Transverse colon (tissue), 4 donors: ENCODE data around the gene NFYC. TPM values are rescaled to one million over a fixed set of nuclear protein-coding genes. Genes with fewer than 3 reads are reported as not detected.

Experiments
- DNase-seq: peaks from one replicate; pipeline ENCODE4 v3.0.0-alpha.2; 2019
- H3K27ac ChIP-seq, 4 donors: fragments of 200-600 bp; sonication (generic); 2 replicates each; pipeline ENCODE4 v1.5.1; 2016 to 2018; ENCODE audit warnings: inconsistent platforms in 4 of 4
- H3K27me3 ChIP-seq: fragments of 200-600 bp; sonication (generic); 2 replicates; pipeline ENCODE4 v1.5.1; 2017; ENCODE audit warnings: inconsistent platforms
- H3K36me3 ChIP-seq, 4 donors: fragments of 200-600 bp; sonication (generic); 2 replicates each; pipeline ENCODE4 v1.5.1; 2017 to 2019; ENCODE audit warnings: inconsistent platforms in 4 of 4
- H3K4me1 ChIP-seq, 4 donors: fragments of 200-600 bp; sonication (generic); 2 replicates each; pipeline ENCODE4 v1.5.1; 2017 to 2020; ENCODE audit warnings: inconsistent platforms in 4 of 4
- H3K4me3 ChIP-seq, 4 donors: fragments of 200-600 bp; sonication (generic); 1 replicate in 1 of 4; 2 replicates in 3 of 4; pipeline versions ENCODE4 v1.5.1 to v1.6.1; 2017 to 2019; ENCODE audit warnings: inconsistent platforms in 4 of 4
- H3K9me3 ChIP-seq, 2 donors: fragments of 200-600 bp; sonication (generic); 2 replicates each; pipeline ENCODE4 v1.5.1; 2017 to 2019; ENCODE audit warnings: inconsistent platforms in 2 of 2
- EP300 ChIP-seq: sonication (generic); formaldehyde crosslinking; IDR thresholded peaks from one replicate; pipeline ENCODE4 v1.6.1; 2017; ENCODE audit warnings: antibody characterized with exemption, low read depth
- POLR2A ChIP-seq: fragments of 450-650 bp; IDR thresholded peaks from one replicate; pipeline ENCODE4 v1.6.1; 2016; ENCODE audit warnings: antibody characterized with exemption, mild to moderate bottlenecking, moderate library complexity
- POLR2AphosphoS5 ChIP-seq, 3 donors: sonication (generic); formaldehyde crosslinking; IDR thresholded peaks; one replicate each; pipeline ENCODE4 v1.6.1; 2016; ENCODE audit warnings: antibody characterized with exemption in 3 of 3
- WGBS, 2 donors: methylation state at CpG; one replicate each; pipeline ENCODE4 v1.1.5; 2018; ENCODE audit warnings: low coverage in 1 of 2; 5-methylcytosine and 5-hydroxymethylcytosine counted together
- in situ Hi-C, 4 donors: fragments of 200-750 bp; cut with MboI; loops; one replicate each; pipeline versions ENCODE4 v1.15.0 to v1.15.1; 2017; ENCODE audit warnings: low sequenced_read_pairs in 3 of 4, low pct_ligation_motif_present in 1 of 4, low pct_unique_long_range_greater_than_20kb in 1 of 4
- intact Hi-C: fragments of 100-400 bp; cut with DNase I; formaldehyde crosslinking; loops from one replicate; pipeline ENCODE4 v1.15.1; 2023; ENCODE audit warnings: low total_unique reads
- small RNA-seq, 4 donors: library from RNA; depleted of rRNA; stranded (forward); fragments of <200 nt; gene quantifications; one replicate each; pipeline ENCODE3, GENCODE V24; 2016
- total RNA-seq, 4 donors: library from RNA; depleted of rRNA; stranded (reverse); fragments of >200 nt; gene quantifications; one replicate each; pipeline ENCODE4 v1.1.0, GENCODE V29; 2016
- TF ChIP-seq, protein P1 (sequence below), 5 experiments: fragments of 200-600 bp in 3 of 5; fragments of 450-650 bp in 2 of 5; sonication (generic) in 3 of 5; IDR thresholded peaks; 1 replicate in 2 of 5; 2 replicates in 3 of 5; pipeline ENCODE4 v1.5.1; 2016 to 2017; ENCODE audit warnings: antibody characterized with exemption in 5 of 5, inconsistent platforms in 3 of 5, mild to moderate bottlenecking in 2 of 5, moderate library complexity in 1 of 5

The NFYC gene
- total RNA-seq, 4 donors from 2014 or later, result 34.4 to 101 (median 76.4) TPM

DNA sequence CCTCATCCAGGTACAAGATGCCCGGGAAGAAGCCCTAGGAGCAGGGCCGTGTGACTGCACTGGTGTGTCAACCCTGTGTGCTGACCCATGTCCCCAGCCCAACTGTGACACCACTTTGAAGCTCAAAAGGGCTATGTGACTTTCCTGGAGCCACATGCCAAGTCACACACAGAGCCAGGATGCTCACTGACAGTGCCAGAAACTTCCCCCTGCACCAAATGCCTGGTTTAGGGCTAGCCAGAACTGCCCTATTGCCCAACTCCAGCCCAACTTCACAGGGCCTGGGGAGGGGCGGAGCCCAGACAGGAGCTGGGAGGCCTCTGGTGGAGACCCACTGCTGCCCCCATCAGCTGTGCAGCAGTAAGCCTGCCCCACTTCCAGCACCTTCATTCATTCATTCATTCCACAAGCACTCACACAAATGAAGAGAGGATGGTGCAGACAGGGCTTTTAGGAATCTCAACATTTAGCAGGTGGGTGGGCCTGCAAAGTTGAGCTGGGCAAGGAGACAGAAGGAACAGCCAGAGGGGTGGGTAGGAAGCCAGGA is 128.8 kb downstream of the NFYC start:
- no peak for DNase-seq
- in situ Hi-C loops, result no loop called here
- Histone ChIP-seq H3K27ac (no peak overlapping the region), H3K4me1 (peaks cover 0 to 13% (median 7%) of the 10 kb centered on the region in 4 donors), H3K27me3 (no peaks in the 10 kb centered on the region), H3K36me3 (no peaks in the 10 kb centered on the region), H3K9me3 (no peaks in the 10 kb centered on the region), H3K4me3 (no peak overlapping the region)
- 93% methylated on average over 3 of the region's 3 CpGs; no CpG with 5 or more reads in 1 of the 2 donors for WGBS, 2 donors
- TF ChIP-seq POLR2AphosphoS5 (IDR thresholded peaks at IDR 0.05) (no peak), EP300 (no peak), POLR2A (no peak)
- TF ChIP-seq, protein P1, sequence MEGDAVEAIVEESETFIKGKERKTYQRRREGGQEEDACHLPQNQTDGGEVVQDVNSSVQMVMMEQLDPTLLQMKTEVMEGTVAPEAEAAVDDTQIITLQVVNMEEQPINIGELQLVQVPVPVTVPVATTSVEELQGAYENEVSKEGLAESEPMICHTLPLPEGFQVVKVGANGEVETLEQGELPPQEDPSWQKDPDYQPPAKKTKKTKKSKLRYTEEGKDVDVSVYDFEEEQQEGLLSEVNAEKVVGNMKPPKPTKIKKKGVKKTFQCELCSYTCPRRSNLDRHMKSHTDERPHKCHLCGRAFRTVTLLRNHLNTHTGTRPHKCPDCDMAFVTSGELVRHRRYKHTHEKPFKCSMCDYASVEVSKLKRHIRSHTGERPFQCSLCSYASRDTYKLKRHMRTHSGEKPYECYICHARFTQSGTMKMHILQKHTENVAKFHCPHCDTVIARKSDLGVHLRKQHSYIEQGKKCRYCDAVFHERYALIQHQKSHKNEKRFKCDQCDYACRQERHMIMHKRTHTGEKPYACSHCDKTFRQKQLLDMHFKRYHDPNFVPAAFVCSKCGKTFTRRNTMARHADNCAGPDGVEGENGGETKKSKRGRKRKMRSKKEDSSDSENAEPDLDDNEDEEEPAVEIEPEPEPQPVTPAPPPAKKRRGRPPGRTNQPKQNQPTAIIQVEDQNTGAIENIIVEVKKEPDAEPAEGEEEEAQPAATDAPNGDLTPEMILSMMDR (IDR thresholded peaks at IDR 0.05), result no peak
- intact Hi-C loops, result no loop called here

Small RNAs within 50 kb of the gene (small RNA-seq; reads per million reads assigned to genes)
- gene MIR30C1 (11.9 to 18.7 (median 12.5) reads per million in 4 donors), gene MIR30E (426 to 2,338 (median 1,501) reads per million in 4 donors), gene RN7SL326P (0 to 0.12 (median 0) reads per million in 4 donors)

Other genes starting within 250 kb of the NFYC start
- 1 to 10 TPM in 1 of 4 donors, under 1 TPM in 1, not detected in 2; 0.68 to 1.9 TPM for gene ZFP69B, start 241.2 kb upstream of the NFYC start, total RNA-seq
- 10 to 100 TPM in 1 of 4 donors, 1 to 10 TPM in 2, not detected in 1; 2.2 to 64.7 (median 2.7) TPM for gene ZFP69, start 214.4 kb upstream of the NFYC start, total RNA-seq
- 10 to 100 TPM in 1 of 4 donors, 1 to 10 TPM in 2, under 1 TPM in 1; 0.40 to 16.8 (median 6.5) TPM for gene EXO5, start 182.9 kb upstream of the NFYC start, total RNA-seq
- 1 to 10 TPM in 3 of 4 donors, not detected in 1; 5.4 to 7.1 (median 6.7) TPM for gene ZNF684, start 160.1 kb upstream of the NFYC start, total RNA-seq
- gene RIMS3, start 26.0 kb upstream of the NFYC start, total RNA-seq, result 10 to 100 TPM in 1 of 4 donors, 1 to 10 TPM in 3; 1.9 to 14.7 (median 5.4) TPM
- 10 to 100 TPM in 1 of 4 donors, 1 to 10 TPM in 3; 3.1 to 33.7 (median 3.6) TPM for gene KCNQ4, start 92.1 kb downstream of the NFYC start, total RNA-seq
- 10 to 100 TPM in 3 of 4 donors, 1 to 10 TPM in 1; 7.6 to 30.1 (median 16.5) TPM for gene CITED4, start 170.7 kb downstream of the NFYC start, total RNA-seq